HCT116 (cell line): ENCODE measurements around the gene LRRC72. TPM values are rescaled to one million over a fixed set of nuclear protein-coding genes. Genes with fewer than 3 reads are reported as not detected.

ENCODE experiments used
- ATAC-seq: fragments of 200-7000 bp; cut with Tn5 transposase; 2 replicates; pipeline ENCODE4 v1.9.1; 2020; ENCODE audit warnings: mild to moderate bottlenecking, moderate library complexity
- BruUV-seq: library from RNA; stranded (reverse); fragments of 400-500 nt; replicated peaks from 2 replicates; lab custom pipeline; 2021; lab: Mats Ljungman, UMichigan
- CTCF ChIA-PET: fragments of 300-600 bp; sonication (Branson Sonifier 250); formaldehyde crosslinking; loops from one replicate; lab custom pipeline; 2021; ENCODE audit warnings: antibody characterized with exemption; lab: Charles Lee
- POLR2A ChIA-PET: fragments of 300-600, 350-600 bp; sonication (Branson Sonifier 250); formaldehyde crosslinking; loops from one replicate; lab custom pipeline; 2021; ENCODE audit warnings: antibody characterized with exemption; lab: Charles Lee
- RAD21 ChIA-PET, 2 experiments: fragments of 300-600 bp; sonication (Branson Sonifier 250); formaldehyde crosslinking; loops; one replicate each; lab custom pipeline; 2023; ENCODE audit warnings: low total read pairs in 2 of 2; ENCODE audit not compliant: uncharacterized antibody in 2 of 2, unreplicated experiment in 2 of 2, low non-redundant PET in 1 of 2; lab: Charles Lee
- DNase-seq: peaks from one replicate; pipeline ENCODE4 v3.0.0-alpha.2; 2010; ENCODE audit warnings: low read depth, low spot score
- H2AFZ ChIP-seq: fragments of 200-600 bp; shearing (Covaris generic), sonication (generic); 2 replicates; pipeline ENCODE4 v1.6.1; 2017; ENCODE audit warnings: low read depth, mixed run types, mixed read lengths, antibody characterized with exemption, low read length; ENCODE audit not compliant: poor library complexity, severe bottlenecking
- H3K27ac ChIP-seq: 2 replicates; pipeline ENCODE4 v1.5.1; 2012; ENCODE audit warnings: low read depth, low read length
- H3K27me3 ChIP-seq: fragments of 200-600 bp; sonication (generic); 2 replicates; pipeline ENCODE4 v1.6.1; 2016; ENCODE audit warnings: mixed run types, low read length, mixed read lengths; ENCODE audit not compliant: insufficient read depth
- H3K36me3 ChIP-seq, 2 experiments: fragments of 200-500 bp in 1 of 2; fragments of 200-600 bp in 1 of 2; sonication (Bioruptor generic) in 1 of 2; sonication (generic) in 1 of 2; 2 replicates each; pipeline versions ENCODE4 v1.5.1 to v1.6.1; 2014 to 2016; ENCODE audit warnings: low read length in 2 of 2, inconsistent platforms in 1 of 2, mixed read lengths in 1 of 2, mixed run types in 1 of 2; ENCODE audit not compliant: insufficient read depth in 2 of 2, control insufficient read depth in 1 of 2
- H3K4me1 ChIP-seq, 2 experiments: fragments of 200-600 bp in 1 of 2; sonication (generic) in 1 of 2; 2 replicates each; pipeline versions ENCODE4 v1.5.1 to v1.6.1; 2012 to 2017; ENCODE audit warnings: low read length in 2 of 2, inconsistent platforms in 1 of 2, mild to moderate bottlenecking in 1 of 2, mixed read lengths in 1 of 2, mixed run types in 1 of 2, moderate library complexity in 1 of 2; ENCODE audit not compliant: insufficient read depth in 2 of 2, control insufficient read depth in 1 of 2
- H3K4me2 ChIP-seq: fragments of 200-600 bp; sonication (generic); 2 replicates; pipeline ENCODE4 v1.6.1; 2017; ENCODE audit warnings: mixed run types, low read length, mixed read lengths
- H3K4me3 ChIP-seq, 2 experiments: fragments of 200-600 bp in 1 of 2; sonication (generic) in 1 of 2; replicated peaks in 1 of 2; 2 replicates each; pipeline ENCODE4 v1.5.1; 2011 to 2016; ENCODE audit warnings: low read length in 2 of 2, control low read depth in 1 of 2, low read depth in 1 of 2, mild to moderate bottlenecking in 1 of 2, mixed read lengths in 1 of 2, mixed run types in 1 of 2
- H3K79me2 ChIP-seq: fragments of 200-600 bp; sonication (generic); 2 replicates; pipeline ENCODE4 v1.6.1; 2017; ENCODE audit warnings: mild to moderate bottlenecking, mixed run types, low read length, moderate library complexity, mixed read lengths; ENCODE audit not compliant: insufficient read depth
- H3K9ac ChIP-seq: fragments of 200-600 bp; sonication (generic); 2 replicates; pipeline ENCODE4 v1.6.1; 2016; ENCODE audit warnings: low read length, mixed read lengths
- H3K9me2 ChIP-seq: fragments of 200-600 bp; sonication (generic), shearing (Covaris generic); 2 replicates; pipeline ENCODE4 v1.6.1; 2017; ENCODE audit warnings: mixed run types, mild to moderate bottlenecking, moderate library complexity; ENCODE audit not compliant: insufficient read depth
- H3K9me3 ChIP-seq, 2 experiments: fragments of 200-500 bp in 1 of 2; fragments of 200-600 bp in 1 of 2; sonication (Bioruptor generic) in 1 of 2; sonication (generic) in 1 of 2; 2 replicates each; pipeline ENCODE4 v1.6.1; 2014 to 2017; ENCODE audit warnings: low read length in 2 of 2, mixed read lengths in 2 of 2, inconsistent platforms in 1 of 2, low read depth in 1 of 2, mild to moderate bottlenecking in 1 of 2, mixed run types in 1 of 2, moderate library complexity in 1 of 2; ENCODE audit not compliant: control insufficient read depth in 1 of 2, insufficient read depth in 1 of 2
- H4K20me1 ChIP-seq: fragments of 200-600 bp; sonication (generic), shearing (Covaris generic); 2 replicates; pipeline ENCODE4 v1.6.1; 2017; ENCODE audit warnings: mixed run types, mild to moderate bottlenecking, moderate library complexity; ENCODE audit not compliant: insufficient read depth
- CEBPB ChIP-seq: IDR thresholded peaks from 2 replicates; pipeline ENCODE4 v1.6.1; 2012; ENCODE audit warnings: low read depth
- ELF1 ChIP-seq: IDR thresholded peaks from 2 replicates; pipeline ENCODE4 v1.6.1; 2012; ENCODE audit warnings: low read depth, borderline replicate concordance
- EZH2 ChIP-seq: fragments of 200-600 bp; sonication (generic); IDR thresholded peaks from 2 replicates; pipeline ENCODE4 v1.6.1; 2017; ENCODE audit warnings: antibody characterized with exemption, mixed run types
- EZH2phosphoT487 ChIP-seq: fragments of 200-600 bp; IDR thresholded peaks from 2 replicates; pipeline ENCODE4 v1.6.1; 2018; ENCODE audit warnings: antibody characterized with exemption, borderline replicate concordance
- POLR2A ChIP-seq: IDR thresholded peaks from 2 replicates; pipeline ENCODE4 v1.7.0; 2011; ENCODE audit warnings: borderline replicate concordance; ENCODE audit not compliant: insufficient read depth, insufficient read length; ENCODE audit errors: extremely low read depth
- SIN3A ChIP-seq: IDR thresholded peaks from 2 replicates; pipeline ENCODE4 v1.6.1; 2012; ENCODE audit warnings: low read depth
- SP1 ChIP-seq: IDR thresholded peaks from 2 replicates; pipeline ENCODE4 v1.6.1; 2012; ENCODE audit warnings: low read depth
- SRF ChIP-seq: IDR thresholded peaks from 2 replicates; pipeline ENCODE4 v1.6.1; 2012; ENCODE audit warnings: low read depth
- TCF7L2 ChIP-seq: IDR thresholded peaks from 2 replicates; pipeline ENCODE4 v1.7.0; 2011; ENCODE audit warnings: borderline replicate concordance, inconsistent platforms; ENCODE audit not compliant: insufficient read depth, insufficient read length; ENCODE audit errors: extremely low read depth
- ZNF274 ChIP-seq: fragments of 200-500 bp; sonication (Bioruptor generic); IDR thresholded peaks from 2 replicates; pipeline ENCODE4 v1.6.1; 2014; ENCODE audit warnings: mild to moderate bottlenecking, low read depth, low read length, inconsistent platforms
- intact Hi-C: fragments of 100-400 bp; cut with micrococcal nuclease; formaldehyde crosslinking; loops from 2 replicates; pipeline ENCODE4 v1.10.0; 2022
- total RNA-seq: library from RNA; stranded (reverse); gene quantifications from one replicate; pipeline ENCODE4 v1.2.1, GENCODE V29; 2021; ENCODE audit not compliant: unreplicated experiment
- TF ChIP-seq, protein P1 (sequence below), 3 experiments: fragments of 200-600 bp in 1 of 3; sonication (generic) in 1 of 3; IDR thresholded peaks in 2 of 3; conservative IDR thresholded peaks in 1 of 3; 2 replicates each; pipeline ENCODE4 v1.5.1; 2012 to 2017; ENCODE audit warnings: low read depth in 2 of 3, low read length in 2 of 3, antibody characterized with exemption in 1 of 3, borderline replicate concordance in 1 of 3, control low read depth in 1 of 3, mild to moderate bottlenecking in 1 of 3, mixed read lengths in 1 of 3, mixed run types in 1 of 3, moderate library complexity in 1 of 3; ENCODE audit not compliant: insufficient read depth in 1 of 3
- TF ChIP-seq, protein P2 (sequence below): IDR thresholded peaks from 2 replicates; pipeline ENCODE4 v1.6.1; 2011; ENCODE audit warnings: mild to moderate bottlenecking, low read length, moderate library complexity; ENCODE audit not compliant: insufficient replicate concordance; ENCODE audit errors: extremely low read depth
- TF ChIP-seq, protein P3 (sequence below): IDR thresholded peaks from 2 replicates; pipeline ENCODE4 v1.6.1; 2012; ENCODE audit warnings: low read depth

Gene LRRC72
- total RNA-seq, 1 experiment from 2014 or later: not detected

DNA sequence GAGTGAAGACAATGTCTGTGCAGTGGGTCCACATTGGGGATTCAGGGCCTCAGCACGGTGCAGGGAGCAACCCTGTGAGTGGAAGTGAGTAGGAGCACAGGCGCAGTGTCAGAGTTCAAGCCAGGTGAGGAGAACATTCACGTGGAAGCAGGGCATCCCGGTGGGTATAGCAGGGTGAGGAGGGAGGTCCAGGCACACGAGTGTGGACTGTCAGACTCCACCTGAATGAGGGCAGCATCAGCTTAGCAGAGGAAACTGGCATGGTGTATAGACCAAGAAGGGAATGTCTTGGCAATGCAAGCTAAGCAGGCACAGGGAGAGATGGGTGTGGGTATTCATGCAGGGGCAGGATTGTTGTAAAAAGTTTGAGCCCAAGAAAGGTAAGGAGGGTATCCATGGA lies 15.3 kb upstream of the LRRC72 start:
- Histone ChIP-seq H3K9me3 (no peaks in the 10 kb centered on the region), H3K9ac (no peak overlapping the region), H3K4me1 (no peaks in the 10 kb centered on the region), H2AFZ (no peak overlapping the region), H4K20me1 (no peaks in the 10 kb centered on the region), H3K79me2 (no peaks in the 10 kb centered on the region), H3K4me3 (no peak overlapping the region)
- POLR2A ChIA-PET: no interaction called here
- ATAC-seq: no peak
- TF ChIP-seq EZH2 (no peak), SP1 (no peak), SRF (no peak), POLR2A (no peak), EZH2phosphoT487 (no peak), SIN3A (no peak)
- TF ChIP-seq, protein P1, sequence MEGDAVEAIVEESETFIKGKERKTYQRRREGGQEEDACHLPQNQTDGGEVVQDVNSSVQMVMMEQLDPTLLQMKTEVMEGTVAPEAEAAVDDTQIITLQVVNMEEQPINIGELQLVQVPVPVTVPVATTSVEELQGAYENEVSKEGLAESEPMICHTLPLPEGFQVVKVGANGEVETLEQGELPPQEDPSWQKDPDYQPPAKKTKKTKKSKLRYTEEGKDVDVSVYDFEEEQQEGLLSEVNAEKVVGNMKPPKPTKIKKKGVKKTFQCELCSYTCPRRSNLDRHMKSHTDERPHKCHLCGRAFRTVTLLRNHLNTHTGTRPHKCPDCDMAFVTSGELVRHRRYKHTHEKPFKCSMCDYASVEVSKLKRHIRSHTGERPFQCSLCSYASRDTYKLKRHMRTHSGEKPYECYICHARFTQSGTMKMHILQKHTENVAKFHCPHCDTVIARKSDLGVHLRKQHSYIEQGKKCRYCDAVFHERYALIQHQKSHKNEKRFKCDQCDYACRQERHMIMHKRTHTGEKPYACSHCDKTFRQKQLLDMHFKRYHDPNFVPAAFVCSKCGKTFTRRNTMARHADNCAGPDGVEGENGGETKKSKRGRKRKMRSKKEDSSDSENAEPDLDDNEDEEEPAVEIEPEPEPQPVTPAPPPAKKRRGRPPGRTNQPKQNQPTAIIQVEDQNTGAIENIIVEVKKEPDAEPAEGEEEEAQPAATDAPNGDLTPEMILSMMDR (IDR thresholded peaks at IDR 0.05 in 2 of 3, conservative IDR thresholded peaks at IDR 0.05 in 1 of 3; ENCODE audit: borderline replicate concordance in 1 of 3, insufficient read depth in 1 of 3, low read depth in 2 of 3, low read length in 2 of 3): no peak
- TF ChIP-seq, all 23 proteins: peak for 0
- no peaks in the 10 kb centered on the region for H3K9me2 ChIP-seq
- ChIA-PET CTCF (no interaction called here), RAD21 (no interaction called here)
- no peak overlapping the region for H3K4me2 ChIP-seq
- no TSS peak for BruUV-seq
- no peaks in the 10 kb centered on the region for H3K36me3 ChIP-seq
- no peak for DNase-seq
- no peaks in the 10 kb centered on the region for H3K27me3 ChIP-seq
- H3K27ac ChIP-seq: no peak overlapping the region
- intact Hi-C loops: no loop called here

DNA sequence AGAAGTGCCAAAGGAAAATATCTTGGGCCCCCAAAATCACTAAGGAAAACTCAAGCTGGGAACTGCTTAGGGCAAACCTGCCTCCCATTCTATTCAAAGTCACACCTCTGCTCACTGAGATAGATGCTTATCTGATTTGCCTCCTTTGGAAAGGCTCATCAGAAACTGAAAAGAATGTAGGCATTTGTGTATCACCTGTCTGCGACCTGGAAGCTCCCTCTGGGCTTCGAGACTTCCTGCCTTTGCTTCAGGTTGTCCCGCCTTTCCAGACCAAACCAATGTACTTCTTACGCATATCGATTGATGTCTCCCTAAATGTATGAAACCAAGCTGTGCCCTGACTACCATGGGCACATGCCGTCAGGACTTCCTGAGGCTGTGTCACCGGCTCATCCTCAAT lies 14.5 kb upstream of the LRRC72 start:
- H3K4me1 ChIP-seq: no peaks in the 10 kb centered on the region
- no peaks in the 10 kb centered on the region for H3K36me3 ChIP-seq
- ChIA-PET POLR2A (no interaction called here), RAD21 (no interaction called here), CTCF (no interaction called here)
- no peak overlapping the region for H3K9ac ChIP-seq
- BruUV-seq: no TSS peak
- no peaks in the 10 kb centered on the region for H3K79me2 ChIP-seq
- no peaks in the 10 kb centered on the region for H3K9me3 ChIP-seq
- no peak for DNase-seq
- H4K20me1 ChIP-seq: no peaks in the 10 kb centered on the region
- no peak overlapping the region for H2AFZ ChIP-seq
- no peaks in the 10 kb centered on the region for H3K9me2 ChIP-seq
- no peak for ATAC-seq
- H3K27ac ChIP-seq: no peak overlapping the region
- intact Hi-C loops: no loop called here
- no peak overlapping the region for H3K4me3 ChIP-seq
- no peak overlapping the region for H3K4me2 ChIP-seq
- H3K27me3 ChIP-seq: no peaks in the 10 kb centered on the region
- TF ChIP-seq, protein P2, sequence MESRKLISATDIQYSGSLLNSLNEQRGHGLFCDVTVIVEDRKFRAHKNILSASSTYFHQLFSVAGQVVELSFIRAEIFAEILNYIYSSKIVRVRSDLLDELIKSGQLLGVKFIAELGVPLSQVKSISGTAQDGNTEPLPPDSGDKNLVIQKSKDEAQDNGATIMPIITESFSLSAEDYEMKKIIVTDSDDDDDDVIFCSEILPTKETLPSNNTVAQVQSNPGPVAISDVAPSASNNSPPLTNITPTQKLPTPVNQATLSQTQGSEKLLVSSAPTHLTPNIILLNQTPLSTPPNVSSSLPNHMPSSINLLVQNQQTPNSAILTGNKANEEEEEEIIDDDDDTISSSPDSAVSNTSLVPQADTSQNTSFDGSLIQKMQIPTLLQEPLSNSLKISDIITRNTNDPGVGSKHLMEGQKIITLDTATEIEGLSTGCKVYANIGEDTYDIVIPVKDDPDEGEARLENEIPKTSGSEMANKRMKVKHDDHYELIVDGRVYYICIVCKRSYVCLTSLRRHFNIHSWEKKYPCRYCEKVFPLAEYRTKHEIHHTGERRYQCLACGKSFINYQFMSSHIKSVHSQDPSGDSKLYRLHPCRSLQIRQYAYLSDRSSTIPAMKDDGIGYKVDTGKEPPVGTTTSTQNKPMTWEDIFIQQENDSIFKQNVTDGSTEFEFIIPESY: no peak
- TF ChIP-seq TCF7L2 (no peak), EZH2phosphoT487 (no peak), ZNF274 (no peak), CEBPB (no peak), POLR2A (no peak), ELF1 (no peak)
- TF ChIP-seq, protein P3, sequence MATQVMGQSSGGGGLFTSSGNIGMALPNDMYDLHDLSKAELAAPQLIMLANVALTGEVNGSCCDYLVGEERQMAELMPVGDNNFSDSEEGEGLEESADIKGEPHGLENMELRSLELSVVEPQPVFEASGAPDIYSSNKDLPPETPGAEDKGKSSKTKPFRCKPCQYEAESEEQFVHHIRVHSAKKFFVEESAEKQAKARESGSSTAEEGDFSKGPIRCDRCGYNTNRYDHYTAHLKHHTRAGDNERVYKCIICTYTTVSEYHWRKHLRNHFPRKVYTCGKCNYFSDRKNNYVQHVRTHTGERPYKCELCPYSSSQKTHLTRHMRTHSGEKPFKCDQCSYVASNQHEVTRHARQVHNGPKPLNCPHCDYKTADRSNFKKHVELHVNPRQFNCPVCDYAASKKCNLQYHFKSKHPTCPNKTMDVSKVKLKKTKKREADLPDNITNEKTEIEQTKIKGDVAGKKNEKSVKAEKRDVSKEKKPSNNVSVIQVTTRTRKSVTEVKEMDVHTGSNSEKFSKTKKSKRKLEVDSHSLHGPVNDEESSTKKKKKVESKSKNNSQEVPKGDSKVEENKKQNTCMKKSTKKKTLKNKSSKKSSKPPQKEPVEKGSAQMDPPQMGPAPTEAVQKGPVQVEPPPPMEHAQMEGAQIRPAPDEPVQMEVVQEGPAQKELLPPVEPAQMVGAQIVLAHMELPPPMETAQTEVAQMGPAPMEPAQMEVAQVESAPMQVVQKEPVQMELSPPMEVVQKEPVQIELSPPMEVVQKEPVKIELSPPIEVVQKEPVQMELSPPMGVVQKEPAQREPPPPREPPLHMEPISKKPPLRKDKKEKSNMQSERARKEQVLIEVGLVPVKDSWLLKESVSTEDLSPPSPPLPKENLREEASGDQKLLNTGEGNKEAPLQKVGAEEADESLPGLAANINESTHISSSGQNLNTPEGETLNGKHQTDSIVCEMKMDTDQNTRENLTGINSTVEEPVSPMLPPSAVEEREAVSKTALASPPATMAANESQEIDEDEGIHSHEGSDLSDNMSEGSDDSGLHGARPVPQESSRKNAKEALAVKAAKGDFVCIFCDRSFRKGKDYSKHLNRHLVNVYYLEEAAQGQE: no peak
